Epithelial cell of proximal tubule (primary cell): ENCODE measurements around the gene TEX264. TPM values are rescaled to one million over a fixed set of nuclear protein-coding genes. Genes with fewer than 3 reads are reported as not detected.
"Not testable (repeated sequence)": the region's sequence is repeated elsewhere in the genome, so short reads cannot be mapped to it uniquely, and the experiment has no call there.

Source experiments
- DNase-seq: peaks from one replicate; pipeline ENCODE4 v3.0.0-alpha.2; 2011; ENCODE audit warnings: low read depth
- H3K4me3 ChIP-seq: 2 replicates; pipeline ENCODE4 v1.5.1; 2011; ENCODE audit warnings: low read depth, mild to moderate bottlenecking, low read length
- total RNA-seq: library from RNA; depleted of rRNA; stranded (reverse); fragments of >200 nt; gene quantifications from 2 replicates; pipeline ENCODE4 v1.2.3, GENCODE V29; 2015
- TF ChIP-seq, protein P1 (sequence below): conservative IDR thresholded peaks from 2 replicates; pipeline ENCODE4 v1.5.1; 2012; ENCODE audit warnings: low read depth, mild to moderate bottlenecking, low read length

Gene TEX264
- total RNA-seq, 1 donor from 2014 or later = 55.3 TPM

- TF ChIP-seq, protein P1, sequence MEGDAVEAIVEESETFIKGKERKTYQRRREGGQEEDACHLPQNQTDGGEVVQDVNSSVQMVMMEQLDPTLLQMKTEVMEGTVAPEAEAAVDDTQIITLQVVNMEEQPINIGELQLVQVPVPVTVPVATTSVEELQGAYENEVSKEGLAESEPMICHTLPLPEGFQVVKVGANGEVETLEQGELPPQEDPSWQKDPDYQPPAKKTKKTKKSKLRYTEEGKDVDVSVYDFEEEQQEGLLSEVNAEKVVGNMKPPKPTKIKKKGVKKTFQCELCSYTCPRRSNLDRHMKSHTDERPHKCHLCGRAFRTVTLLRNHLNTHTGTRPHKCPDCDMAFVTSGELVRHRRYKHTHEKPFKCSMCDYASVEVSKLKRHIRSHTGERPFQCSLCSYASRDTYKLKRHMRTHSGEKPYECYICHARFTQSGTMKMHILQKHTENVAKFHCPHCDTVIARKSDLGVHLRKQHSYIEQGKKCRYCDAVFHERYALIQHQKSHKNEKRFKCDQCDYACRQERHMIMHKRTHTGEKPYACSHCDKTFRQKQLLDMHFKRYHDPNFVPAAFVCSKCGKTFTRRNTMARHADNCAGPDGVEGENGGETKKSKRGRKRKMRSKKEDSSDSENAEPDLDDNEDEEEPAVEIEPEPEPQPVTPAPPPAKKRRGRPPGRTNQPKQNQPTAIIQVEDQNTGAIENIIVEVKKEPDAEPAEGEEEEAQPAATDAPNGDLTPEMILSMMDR = no peak
- H3K4me3 ChIP-seq = no peak overlapping the region
- no peak for DNase-seq
These were observed 63.5 kb downstream of the TEX264 start for GRCh38 chr3:51734572-51734907.

DNA sequence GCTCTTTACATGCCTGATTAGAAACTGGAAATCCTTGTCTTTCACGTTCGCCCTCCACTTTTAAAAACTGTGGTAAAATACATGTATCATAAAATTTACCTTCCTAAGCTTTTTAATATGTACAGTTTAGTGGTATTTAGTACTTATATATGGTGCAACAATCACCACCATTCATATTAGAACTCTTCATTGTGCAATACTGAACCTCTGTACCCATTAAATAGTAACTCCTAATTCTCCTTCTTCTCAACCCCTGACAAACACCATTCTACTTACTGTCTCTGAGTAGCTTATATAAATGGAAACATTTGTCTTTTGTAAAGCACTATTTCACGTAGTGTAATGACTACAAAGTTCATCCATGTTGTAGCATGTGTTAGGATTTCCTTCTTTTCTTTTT lies 64.0 kb downstream of the TEX264 start:
- TF ChIP-seq, protein P1 = no peak
- H3K4me3 ChIP-seq = no peak overlapping the region
- DNase-seq = no peak

GRCh38 chr3:51735950-51736349 lies 64.9 kb downstream of the TEX264 start:
- TF ChIP-seq, protein P1 = no peak
- DNase-seq = no peak
- H3K4me3 ChIP-seq = no peak overlapping the region

- TF ChIP-seq, protein P1 = no peak
- H3K4me3 ChIP-seq = no peak overlapping the region
- DNase-seq = no peak
These were observed 68.1 kb downstream of the TEX264 start for GRCh38 chr3:51739110-51739509.

DNA sequence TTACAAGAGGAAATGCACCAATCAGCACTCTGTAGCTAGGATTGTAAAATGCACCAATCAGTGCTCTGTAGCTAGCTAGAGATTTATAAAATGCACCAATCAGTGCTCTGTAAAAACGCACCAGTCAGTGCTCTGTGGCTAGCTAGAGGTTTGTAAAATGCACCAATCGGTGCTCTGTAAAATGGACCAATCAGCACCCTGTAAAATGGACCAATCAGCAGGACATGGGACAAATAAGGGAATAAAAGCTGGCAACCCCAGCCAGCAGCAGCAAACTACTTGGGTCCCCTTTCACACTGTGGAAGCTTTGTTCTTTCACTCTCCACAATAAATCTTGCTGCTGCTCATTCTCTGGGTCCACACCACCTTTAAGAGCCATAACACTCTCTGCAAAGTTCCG lies 71.3 kb downstream of the TEX264 start:
- not testable (repeated sequence) for H3K4me3 ChIP-seq, DNase-seq

DNA sequence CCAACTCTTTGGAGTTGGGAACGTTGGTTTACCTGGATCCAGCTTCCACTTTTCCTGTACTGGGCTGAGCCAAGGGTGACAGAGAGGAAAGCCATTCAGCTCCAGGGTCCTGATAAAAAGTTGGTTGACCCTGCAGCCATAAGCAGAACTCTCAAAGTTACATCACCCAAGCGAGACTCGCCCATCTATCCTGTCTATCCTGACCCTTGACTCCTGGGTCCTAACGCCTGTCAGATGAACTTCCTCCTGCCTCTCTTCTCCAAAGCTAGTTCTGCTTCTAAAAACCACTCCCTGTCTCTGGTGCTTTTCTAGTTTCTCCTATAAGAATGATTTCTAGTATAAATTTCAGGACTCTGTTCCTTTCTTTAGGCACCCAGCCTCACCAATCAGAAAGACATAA lies 71.9 kb downstream of the TEX264 start:
- not testable (repeated sequence) for H3K4me3 ChIP-seq, DNase-seq

- DNase-seq = no peak
- TF ChIP-seq, protein P1 = no peak
- H3K4me3 ChIP-seq = no peak overlapping the region
These were observed 76.8 kb downstream of the TEX264 start for GRCh38 chr3:51747840-51748239.

DNA sequence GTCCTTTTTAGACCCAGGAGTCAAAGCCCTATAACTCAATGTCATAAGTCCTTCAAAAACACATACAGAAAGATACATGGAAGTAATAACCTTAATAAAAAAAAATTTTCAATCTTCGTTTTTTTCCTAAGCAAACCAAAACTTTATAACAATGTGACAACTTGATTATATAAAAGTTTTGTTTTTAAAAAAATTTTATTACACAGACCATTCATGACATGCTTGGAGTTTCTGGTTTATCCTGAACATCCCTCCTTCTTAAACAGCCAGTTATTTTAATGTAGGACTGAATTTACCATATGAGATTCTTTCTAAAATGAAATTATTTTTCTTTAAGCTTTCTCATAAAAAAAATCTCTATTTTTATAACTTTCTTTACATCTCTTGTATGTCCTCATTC lies 77.3 kb downstream of the TEX264 start:
- DNase-seq = no peak
- TF ChIP-seq, protein P1 = no peak
- no peak overlapping the region for H3K4me3 ChIP-seq
